Measurements from ENCODE around the gene MRPL36.
A peak's percentile ranks its signal among the peaks of the same experiment; 100 is the strongest.

The MRPL36 gene

DNA sequence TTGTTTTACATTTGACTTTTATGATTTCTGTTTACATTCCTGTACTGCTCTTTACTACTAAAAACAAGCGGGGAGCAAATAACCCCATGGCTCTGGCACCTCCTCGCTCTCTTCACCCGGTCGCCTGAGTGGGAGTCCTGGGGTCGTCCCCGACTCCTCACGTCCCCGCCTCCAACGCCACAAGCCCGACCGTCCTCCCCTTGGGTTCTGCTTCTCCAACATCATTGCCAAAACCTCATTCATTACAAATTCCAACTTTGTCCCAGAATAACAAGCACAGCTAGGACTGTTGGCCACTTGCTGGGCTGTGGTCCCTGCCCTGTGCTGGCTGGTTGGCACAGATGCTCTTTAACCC lies 35.1 kb downstream of the MRPL36 start:
- H3K9me3 ChIP-seq (ENCODE audit: insufficient read depth, low read length): no peaks in the 10 kb centered on the region
- TF ChIP-seq, protein P1, sequence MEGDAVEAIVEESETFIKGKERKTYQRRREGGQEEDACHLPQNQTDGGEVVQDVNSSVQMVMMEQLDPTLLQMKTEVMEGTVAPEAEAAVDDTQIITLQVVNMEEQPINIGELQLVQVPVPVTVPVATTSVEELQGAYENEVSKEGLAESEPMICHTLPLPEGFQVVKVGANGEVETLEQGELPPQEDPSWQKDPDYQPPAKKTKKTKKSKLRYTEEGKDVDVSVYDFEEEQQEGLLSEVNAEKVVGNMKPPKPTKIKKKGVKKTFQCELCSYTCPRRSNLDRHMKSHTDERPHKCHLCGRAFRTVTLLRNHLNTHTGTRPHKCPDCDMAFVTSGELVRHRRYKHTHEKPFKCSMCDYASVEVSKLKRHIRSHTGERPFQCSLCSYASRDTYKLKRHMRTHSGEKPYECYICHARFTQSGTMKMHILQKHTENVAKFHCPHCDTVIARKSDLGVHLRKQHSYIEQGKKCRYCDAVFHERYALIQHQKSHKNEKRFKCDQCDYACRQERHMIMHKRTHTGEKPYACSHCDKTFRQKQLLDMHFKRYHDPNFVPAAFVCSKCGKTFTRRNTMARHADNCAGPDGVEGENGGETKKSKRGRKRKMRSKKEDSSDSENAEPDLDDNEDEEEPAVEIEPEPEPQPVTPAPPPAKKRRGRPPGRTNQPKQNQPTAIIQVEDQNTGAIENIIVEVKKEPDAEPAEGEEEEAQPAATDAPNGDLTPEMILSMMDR (IDR thresholded peaks at IDR 0.05; ENCODE audit: low read depth, low read length): no peak
- no peaks in the 10 kb centered on the region for H4K20me1 ChIP-seq (ENCODE audit: insufficient read depth, low read length)
- H3K27me3 ChIP-seq (ENCODE audit: low read depth, low read length): no peaks in the 10 kb centered on the region
- H3K4me2 ChIP-seq (ENCODE audit: low read length): no peak overlapping the region
- no peak overlapping the region for H3K27ac ChIP-seq (ENCODE audit: low read length)
- no peaks in the 10 kb centered on the region for H3K36me3 ChIP-seq (replicated peaks; ENCODE audit: low read depth, low read length)
- no peak overlapping the region for H2AFZ ChIP-seq (ENCODE audit: low read depth, low read length)
- no peaks in the 10 kb centered on the region for H3K4me1 ChIP-seq (ENCODE audit: low read length)
- no peaks in the 10 kb centered on the region for H3K79me2 ChIP-seq (ENCODE audit: low read length)
- H3K4me3 ChIP-seq (ENCODE audit: low read length): no peak overlapping the region
- H3K9ac ChIP-seq (ENCODE audit: low read length): no peak overlapping the region

DNA sequence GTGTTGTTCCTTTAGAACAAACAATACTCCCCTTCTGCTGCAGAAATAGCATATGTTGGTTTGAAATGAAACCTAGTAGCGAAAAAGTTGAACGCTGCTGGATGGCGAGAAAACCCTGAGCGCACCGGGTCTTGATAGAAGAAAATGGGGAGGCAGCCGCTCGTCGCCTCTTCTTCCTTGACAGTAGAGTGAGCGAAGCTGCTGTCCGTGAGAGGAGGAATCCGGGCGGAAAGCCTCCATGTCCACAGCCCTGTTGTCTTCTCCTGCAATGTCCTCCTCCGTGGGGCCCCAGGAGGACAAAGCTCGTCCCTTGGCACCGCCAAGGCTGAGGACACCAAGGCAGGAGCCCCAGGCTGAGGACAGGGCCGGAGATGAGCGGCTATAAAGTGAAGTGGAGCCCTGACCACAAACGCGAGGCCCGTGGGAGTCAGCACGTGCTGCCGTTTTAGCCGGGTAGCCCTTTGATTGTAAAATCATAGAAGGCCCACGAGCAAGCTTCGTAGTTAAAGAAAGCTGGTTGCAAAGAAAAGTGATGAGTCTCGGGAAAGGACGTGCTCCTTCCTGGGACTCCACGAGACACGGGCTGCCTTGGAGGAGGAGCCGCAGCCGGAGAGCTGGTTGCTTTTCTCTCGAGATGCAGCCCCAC lies 35.6 kb downstream of the MRPL36 start:
- Histone ChIP-seq H4K20me1 (ENCODE audit: insufficient read depth, low read length) (no peaks in the 10 kb centered on the region), H3K4me1 (ENCODE audit: low read length) (no peaks in the 10 kb centered on the region), H3K27me3 (ENCODE audit: low read depth, low read length) (no peaks in the 10 kb centered on the region), H3K4me2 (ENCODE audit: low read length) (no peak overlapping the region), H3K9ac (ENCODE audit: low read length) (no peak overlapping the region), H3K79me2 (ENCODE audit: low read length) (no peaks in the 10 kb centered on the region), H3K27ac (ENCODE audit: low read length) (no peak overlapping the region), H3K4me3 (ENCODE audit: low read length) (no peak overlapping the region), H3K36me3 (replicated peaks; ENCODE audit: low read depth, low read length) (no peaks in the 10 kb centered on the region), H3K9me3 (ENCODE audit: insufficient read depth, low read length) (no peaks in the 10 kb centered on the region), H2AFZ (ENCODE audit: low read depth, low read length) (no peak overlapping the region)
- no peak for TF ChIP-seq EZH2phosphoT487 (IDR thresholded peaks at IDR 0.05; ENCODE audit: low read depth)
- TF ChIP-seq, protein P1 (IDR thresholded peaks at IDR 0.05; ENCODE audit: low read depth, low read length): no peak

DNA sequence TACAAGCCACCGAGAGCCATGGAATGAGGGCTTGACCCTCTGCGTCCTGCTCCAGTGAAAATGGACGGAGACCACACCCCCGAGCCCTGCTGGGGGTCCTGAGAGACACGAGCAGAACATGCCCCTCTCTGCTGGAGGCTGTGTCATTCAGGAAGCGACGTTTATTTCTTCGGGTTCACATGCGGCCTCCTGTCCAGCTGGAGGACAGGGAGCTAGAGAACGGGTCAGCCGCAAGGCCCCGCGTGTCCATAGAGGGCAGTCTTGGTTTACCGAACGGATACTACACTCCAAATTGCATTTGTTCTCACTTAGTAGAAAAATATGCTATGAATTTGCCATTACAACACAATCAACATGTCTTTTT lies 36.1 kb downstream of the MRPL36 start:
- H3K36me3 ChIP-seq (replicated peaks; ENCODE audit: low read depth, low read length): no peaks in the 10 kb centered on the region
- H3K27ac ChIP-seq (ENCODE audit: low read length): no peak overlapping the region
- H2AFZ ChIP-seq (ENCODE audit: low read depth, low read length): no peak overlapping the region
- H3K4me2 ChIP-seq (ENCODE audit: low read length): no peak overlapping the region
- no peak overlapping the region for H3K9ac ChIP-seq (ENCODE audit: low read length)
- H4K20me1 ChIP-seq (ENCODE audit: insufficient read depth, low read length): no peaks in the 10 kb centered on the region
- H3K79me2 ChIP-seq (ENCODE audit: low read length): no peaks in the 10 kb centered on the region
- H3K27me3 ChIP-seq (ENCODE audit: low read depth, low read length): no peaks in the 10 kb centered on the region
- H3K4me1 ChIP-seq (ENCODE audit: low read length): no peaks in the 10 kb centered on the region
- no peak for TF ChIP-seq EZH2phosphoT487 (IDR thresholded peaks at IDR 0.05; ENCODE audit: low read depth)
- TF ChIP-seq, protein P1 (IDR thresholded peaks at IDR 0.05; ENCODE audit: low read depth, low read length): peak; percentile 24
- H3K4me3 ChIP-seq (ENCODE audit: low read length): no peak overlapping the region
- H3K9me3 ChIP-seq (ENCODE audit: insufficient read depth, low read length): no peaks in the 10 kb centered on the region

DNA sequence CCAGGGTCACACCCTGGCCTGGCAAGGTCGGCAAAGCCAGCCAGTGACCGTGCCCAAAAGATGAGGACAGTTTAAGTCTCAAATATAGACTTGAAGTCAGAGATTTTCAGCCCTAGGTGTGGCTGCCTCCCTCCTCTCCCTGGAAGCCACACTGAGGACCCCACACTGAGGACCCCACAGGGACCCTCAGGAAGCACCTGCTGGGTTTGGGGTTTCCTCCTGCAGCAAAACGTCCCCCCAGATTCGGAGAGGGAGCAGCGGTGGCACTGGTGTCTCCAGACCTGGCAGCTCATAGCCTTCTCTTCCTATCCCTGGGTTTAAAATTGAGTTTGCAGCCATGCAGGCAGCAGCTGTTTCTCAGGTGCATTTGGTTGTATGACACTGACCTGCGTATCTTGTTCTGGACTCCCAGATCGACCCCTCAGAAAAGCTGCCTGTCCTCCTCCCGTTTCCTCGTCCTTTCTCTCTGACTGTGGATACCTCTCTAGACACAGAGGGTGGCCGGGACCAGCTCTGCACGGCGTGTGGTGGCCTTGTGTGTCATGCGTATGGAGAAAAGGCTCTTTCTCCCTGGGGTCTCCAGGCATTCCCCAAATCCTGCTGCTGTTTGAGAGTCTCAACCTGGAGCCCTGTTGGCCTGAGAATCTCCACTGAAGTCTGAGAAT lies 36.6 kb downstream of the MRPL36 start:
- no peaks in the 10 kb centered on the region for H3K4me1 ChIP-seq (ENCODE audit: low read length)
- no peaks in the 10 kb centered on the region for H3K79me2 ChIP-seq (ENCODE audit: low read length)
- H4K20me1 ChIP-seq (ENCODE audit: insufficient read depth, low read length): no peaks in the 10 kb centered on the region
- H3K4me3 ChIP-seq (ENCODE audit: low read length): no peak overlapping the region
- no peak overlapping the region for H2AFZ ChIP-seq (ENCODE audit: low read depth, low read length)
- H3K9ac ChIP-seq (ENCODE audit: low read length): no peak overlapping the region
- TF ChIP-seq, protein P1 (IDR thresholded peaks at IDR 0.05; ENCODE audit: low read depth, low read length): no peak
- TF ChIP-seq EZH2phosphoT487 (IDR thresholded peaks at IDR 0.05; ENCODE audit: low read depth): no peak
- no peaks in the 10 kb centered on the region for H3K9me3 ChIP-seq (ENCODE audit: insufficient read depth, low read length)
- no peak overlapping the region for H3K27ac ChIP-seq (ENCODE audit: low read length)
- H3K36me3 ChIP-seq (replicated peaks; ENCODE audit: low read depth, low read length): no peaks in the 10 kb centered on the region
- no peaks in the 10 kb centered on the region for H3K27me3 ChIP-seq (ENCODE audit: low read depth, low read length)
- H3K4me2 ChIP-seq (ENCODE audit: low read length): no peak overlapping the region

Data from OCI-LY3 (cell line).